Activated naive CD4-positive, alpha-beta T cell treated with Interleukin-2 at 50 U/mL for 16 hours (primary cell): ENCODE measurements around the gene IFIT1.
"Not testable (repeated sequence)": the region's sequence is repeated elsewhere in the genome, so short reads cannot be mapped to it uniquely, and the experiment has no call there.

Experiments used
- DNase-seq: peaks from one replicate; pipeline ENCODE4 v3.0.0-alpha.2; 2020

The IFIT1 gene

GRCh38 chr10:89444819-89445218 is 52.4 kb downstream of the IFIT1 start:
- DNase-seq, result not testable (repeated sequence)

GRCh38 chr10:89450901-89451300 is 58.5 kb downstream of the IFIT1 start:
- DNase-seq, result no peak

GRCh38 chr10:89452193-89452592 is 59.8 kb downstream of the IFIT1 start:
- DNase-seq, result no peak

- no peak for DNase-seq
Observed at GRCh38 chr10:89454561-89455347, 62.3 kb downstream of the IFIT1 start.
